RWPE1 (cell line): ENCODE measurements around the gene RHBDF1.

ENCODE experiments used
- CTCF ChIA-PET: fragments of 350-600 bp; sonication (Branson Sonifier 250); formaldehyde crosslinking; extraction: SDS; loops from one replicate; lab custom pipeline; 2021; lab: Yijun Ruan, JAX
- POLR2A ChIA-PET: fragments of 400-600 bp; formaldehyde crosslinking; extraction: SDS; loops from one replicate; lab custom pipeline; 2020; ENCODE audit warnings: antibody characterized with exemption; ENCODE audit not compliant: low non-redundant PET; lab: Yijun Ruan, JAX
- DNase-seq: peaks from one replicate; pipeline ENCODE4 v3.0.0; 2012; ENCODE audit warnings: low spot score
- H3K27ac ChIP-seq: fragments of 450-650 bp; 2 replicates; pipeline ENCODE4 v1.5.1; 2017
- CTCF ChIP-seq: fragments of 450-650 bp; conservative IDR thresholded peaks from 2 replicates; pipeline ENCODE4 v1.5.1; 2017; ENCODE audit warnings: low read depth, mild to moderate bottlenecking

RHBDF1 gene

GRCh38 chr16:58491-59439 is 13.7 kb downstream of the RHBDF1 start:
- TF ChIP-seq CTCF: no peak
- H3K27ac ChIP-seq: peak overlapping the region; percentile 26; the same call in 1 of the 2 replicates
- CTCF ChIA-PET: no interaction called here
- POLR2A ChIA-PET: no interaction called here
- no peak for DNase-seq

- peak overlapping the region; percentile 37 for H3K27ac ChIP-seq
- TF ChIP-seq CTCF: no peak
- DNase-seq: no peak
- ChIA-PET CTCF (no interaction called here), POLR2A (no interaction called here)
These were observed 14.7 kb downstream of the RHBDF1 start for GRCh38 chr16:57711-58110.

GRCh38 chr16:56231-56927 is 16.1 kb downstream of the RHBDF1 start:
- no peak for TF ChIP-seq CTCF
- POLR2A ChIA-PET: no interaction called here
- CTCF ChIA-PET: interaction anchor here (0.7 to 1.9 kb wide), 4 partner anchors 10 to 111 kb away, joined by 3 to 10 read pairs (median 6); no protein-coding TSS in a partner anchor
- no peak for DNase-seq
- peak overlapping the region; percentile 37 for H3K27ac ChIP-seq

- POLR2A ChIA-PET: no interaction called here
- DNase-seq: no peak
- no peak for TF ChIP-seq CTCF
- CTCF ChIA-PET: interaction anchor here (0.7 to 1.9 kb wide), 3 partner anchors 10 to 112 kb away, joined by 3 to 10 read pairs (median 5); no protein-coding TSS in a partner anchor
- H3K27ac ChIP-seq: peak overlapping the region; percentile 37
These were observed 16.8 kb downstream of the RHBDF1 start for GRCh38 chr16:55571-56136.

- POLR2A ChIA-PET: no interaction called here
- peak overlapping the region; percentile 87 for H3K27ac ChIP-seq
- no peak for DNase-seq
- CTCF ChIA-PET: no interaction called here
- TF ChIP-seq CTCF: no peak
These were observed 18.2 kb downstream of the RHBDF1 start for GRCh38 chr16:54237-54581.
